ENCODE measurements around the gene STBD1.

GRCh38 chr4:76278583-76278982 is 27.9 kb upstream of the STBD1 start:
- TF ChIP-seq, protein P1, sequence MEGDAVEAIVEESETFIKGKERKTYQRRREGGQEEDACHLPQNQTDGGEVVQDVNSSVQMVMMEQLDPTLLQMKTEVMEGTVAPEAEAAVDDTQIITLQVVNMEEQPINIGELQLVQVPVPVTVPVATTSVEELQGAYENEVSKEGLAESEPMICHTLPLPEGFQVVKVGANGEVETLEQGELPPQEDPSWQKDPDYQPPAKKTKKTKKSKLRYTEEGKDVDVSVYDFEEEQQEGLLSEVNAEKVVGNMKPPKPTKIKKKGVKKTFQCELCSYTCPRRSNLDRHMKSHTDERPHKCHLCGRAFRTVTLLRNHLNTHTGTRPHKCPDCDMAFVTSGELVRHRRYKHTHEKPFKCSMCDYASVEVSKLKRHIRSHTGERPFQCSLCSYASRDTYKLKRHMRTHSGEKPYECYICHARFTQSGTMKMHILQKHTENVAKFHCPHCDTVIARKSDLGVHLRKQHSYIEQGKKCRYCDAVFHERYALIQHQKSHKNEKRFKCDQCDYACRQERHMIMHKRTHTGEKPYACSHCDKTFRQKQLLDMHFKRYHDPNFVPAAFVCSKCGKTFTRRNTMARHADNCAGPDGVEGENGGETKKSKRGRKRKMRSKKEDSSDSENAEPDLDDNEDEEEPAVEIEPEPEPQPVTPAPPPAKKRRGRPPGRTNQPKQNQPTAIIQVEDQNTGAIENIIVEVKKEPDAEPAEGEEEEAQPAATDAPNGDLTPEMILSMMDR (IDR thresholded peaks at IDR 0.05; ENCODE audit: insufficient read depth, low read length) = no peak
- TF ChIP-seq POLR2AphosphoS5 (IDR thresholded peaks at IDR 0.05; ENCODE audit: low read depth) (0 out of 2 replicates have a peak, but pooled peaks have one; percentile 22), GABPA (IDR thresholded peaks at IDR 0.05; ENCODE audit: low read depth) (no peak), SPI1 (IDR thresholded peaks at IDR 0.05; ENCODE audit: borderline replicate concordance, low read depth) (peak; percentile 37; the same call in 1 of the 2 replicates)
- TF ChIP-seq, protein P2, sequence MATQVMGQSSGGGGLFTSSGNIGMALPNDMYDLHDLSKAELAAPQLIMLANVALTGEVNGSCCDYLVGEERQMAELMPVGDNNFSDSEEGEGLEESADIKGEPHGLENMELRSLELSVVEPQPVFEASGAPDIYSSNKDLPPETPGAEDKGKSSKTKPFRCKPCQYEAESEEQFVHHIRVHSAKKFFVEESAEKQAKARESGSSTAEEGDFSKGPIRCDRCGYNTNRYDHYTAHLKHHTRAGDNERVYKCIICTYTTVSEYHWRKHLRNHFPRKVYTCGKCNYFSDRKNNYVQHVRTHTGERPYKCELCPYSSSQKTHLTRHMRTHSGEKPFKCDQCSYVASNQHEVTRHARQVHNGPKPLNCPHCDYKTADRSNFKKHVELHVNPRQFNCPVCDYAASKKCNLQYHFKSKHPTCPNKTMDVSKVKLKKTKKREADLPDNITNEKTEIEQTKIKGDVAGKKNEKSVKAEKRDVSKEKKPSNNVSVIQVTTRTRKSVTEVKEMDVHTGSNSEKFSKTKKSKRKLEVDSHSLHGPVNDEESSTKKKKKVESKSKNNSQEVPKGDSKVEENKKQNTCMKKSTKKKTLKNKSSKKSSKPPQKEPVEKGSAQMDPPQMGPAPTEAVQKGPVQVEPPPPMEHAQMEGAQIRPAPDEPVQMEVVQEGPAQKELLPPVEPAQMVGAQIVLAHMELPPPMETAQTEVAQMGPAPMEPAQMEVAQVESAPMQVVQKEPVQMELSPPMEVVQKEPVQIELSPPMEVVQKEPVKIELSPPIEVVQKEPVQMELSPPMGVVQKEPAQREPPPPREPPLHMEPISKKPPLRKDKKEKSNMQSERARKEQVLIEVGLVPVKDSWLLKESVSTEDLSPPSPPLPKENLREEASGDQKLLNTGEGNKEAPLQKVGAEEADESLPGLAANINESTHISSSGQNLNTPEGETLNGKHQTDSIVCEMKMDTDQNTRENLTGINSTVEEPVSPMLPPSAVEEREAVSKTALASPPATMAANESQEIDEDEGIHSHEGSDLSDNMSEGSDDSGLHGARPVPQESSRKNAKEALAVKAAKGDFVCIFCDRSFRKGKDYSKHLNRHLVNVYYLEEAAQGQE (IDR thresholded peaks at IDR 0.05; ENCODE audit: insufficient replicate concordance, low read depth) = no peak
